ENCODE data around the gene FUBP1. TPM values are rescaled to one million over a fixed set of nuclear protein-coding genes. Genes with fewer than 3 reads are reported as not detected.
"Not testable (repeated sequence)": the region's sequence is repeated elsewhere in the genome, so short reads cannot be mapped to it uniquely, and the experiment has no call there.

FUBP1 gene
- total RNA-seq, 1 donor: 87.7 TPM

- TF ChIP-seq, protein P1, sequence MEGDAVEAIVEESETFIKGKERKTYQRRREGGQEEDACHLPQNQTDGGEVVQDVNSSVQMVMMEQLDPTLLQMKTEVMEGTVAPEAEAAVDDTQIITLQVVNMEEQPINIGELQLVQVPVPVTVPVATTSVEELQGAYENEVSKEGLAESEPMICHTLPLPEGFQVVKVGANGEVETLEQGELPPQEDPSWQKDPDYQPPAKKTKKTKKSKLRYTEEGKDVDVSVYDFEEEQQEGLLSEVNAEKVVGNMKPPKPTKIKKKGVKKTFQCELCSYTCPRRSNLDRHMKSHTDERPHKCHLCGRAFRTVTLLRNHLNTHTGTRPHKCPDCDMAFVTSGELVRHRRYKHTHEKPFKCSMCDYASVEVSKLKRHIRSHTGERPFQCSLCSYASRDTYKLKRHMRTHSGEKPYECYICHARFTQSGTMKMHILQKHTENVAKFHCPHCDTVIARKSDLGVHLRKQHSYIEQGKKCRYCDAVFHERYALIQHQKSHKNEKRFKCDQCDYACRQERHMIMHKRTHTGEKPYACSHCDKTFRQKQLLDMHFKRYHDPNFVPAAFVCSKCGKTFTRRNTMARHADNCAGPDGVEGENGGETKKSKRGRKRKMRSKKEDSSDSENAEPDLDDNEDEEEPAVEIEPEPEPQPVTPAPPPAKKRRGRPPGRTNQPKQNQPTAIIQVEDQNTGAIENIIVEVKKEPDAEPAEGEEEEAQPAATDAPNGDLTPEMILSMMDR (IDR thresholded peaks at IDR 0.05; ENCODE audit: insufficient read depth, low read length): no peak
- DNase-seq (ENCODE audit: low read depth): peak; percentile 35
- peak overlapping the region; percentile 1 for H3K4me3 ChIP-seq (ENCODE audit: low read depth, low read length)
Measured at GRCh38 chr1:78003070-78003746, 24.3 kb upstream of the FUBP1 start.

GRCh38 chr1:78000536-78000935 is 21.7 kb upstream of the FUBP1 start:
- DNase-seq (ENCODE audit: low read depth): not testable (repeated sequence)

DNA sequence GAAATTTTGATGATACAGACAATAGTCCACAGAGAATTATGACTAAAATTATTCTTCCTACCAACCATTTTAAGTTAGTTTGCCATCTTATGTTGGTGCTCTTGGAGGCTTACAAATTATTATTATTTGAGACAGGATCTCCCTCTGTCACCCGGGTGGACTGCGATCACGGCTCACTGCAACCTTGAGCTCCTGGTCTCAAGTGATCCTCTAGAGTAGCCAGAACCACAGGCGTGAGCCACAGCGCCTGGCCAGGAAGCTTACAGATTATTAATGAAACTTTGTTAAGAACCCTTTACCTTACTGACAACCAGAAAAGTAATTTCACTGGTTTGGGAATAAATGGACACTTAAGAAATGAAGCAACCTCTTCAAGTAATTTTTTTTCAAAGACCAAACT is 17.9 kb upstream of the FUBP1 start:
- TF ChIP-seq, protein P1 (IDR thresholded peaks at IDR 0.05; ENCODE audit: insufficient read depth, low read length): no peak
- H3K4me3 ChIP-seq (ENCODE audit: low read depth, low read length): no peak overlapping the region
- DNase-seq (ENCODE audit: low read depth): no peak

More at GRCh38 chr1:78000536-78000935, 21.7 kb upstream of the FUBP1 start:
- H3K4me3 ChIP-seq (ENCODE audit: low read depth, low read length): not testable (repeated sequence)

DNA sequence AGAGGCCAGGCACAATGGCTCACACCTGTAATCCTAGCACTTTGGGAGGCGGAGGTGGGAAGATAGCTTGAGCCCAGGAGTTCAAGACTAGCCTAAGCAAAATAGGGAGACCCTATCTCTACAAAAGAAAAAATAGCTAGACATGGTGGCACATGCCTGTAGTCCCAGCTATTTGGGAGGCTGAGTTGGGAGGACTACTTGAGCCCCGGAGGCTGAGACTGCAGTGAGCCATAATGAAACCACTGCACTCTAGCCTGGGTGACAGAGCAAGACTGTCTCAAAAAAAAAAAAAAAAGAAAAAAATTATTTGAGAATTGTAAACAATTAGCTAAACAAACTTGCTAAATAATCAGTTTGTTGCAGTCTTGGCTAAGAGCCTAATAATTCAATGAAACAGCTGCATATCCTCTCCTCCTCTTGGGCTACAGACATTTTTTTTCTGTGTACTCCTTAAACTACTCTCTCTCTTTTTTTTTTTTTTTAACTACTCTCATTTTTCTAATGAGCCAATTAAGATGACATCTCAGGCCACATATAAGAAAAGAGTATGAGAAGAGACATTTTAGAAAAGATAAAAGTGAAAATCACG is 15.3 kb upstream of the FUBP1 start:
- TF ChIP-seq, protein P1 (IDR thresholded peaks at IDR 0.05; ENCODE audit: insufficient read depth, low read length): no peak
- no peak for DNase-seq (ENCODE audit: low read depth)
- H3K4me3 ChIP-seq (ENCODE audit: low read depth, low read length): no peak overlapping the region

- H3K4me3 ChIP-seq (ENCODE audit: low read depth, low read length): no peak overlapping the region
- TF ChIP-seq, protein P1 (IDR thresholded peaks at IDR 0.05; ENCODE audit: insufficient read depth, low read length): no peak
- no peak for DNase-seq (ENCODE audit: low read depth)
Measured at GRCh38 chr1:77991638-77992037, 12.8 kb upstream of the FUBP1 start.

GRCh38 chr1:77990629-77991204 is 11.8 kb upstream of the FUBP1 start:
- DNase-seq (ENCODE audit: low read depth): no peak
- TF ChIP-seq, protein P1 (IDR thresholded peaks at IDR 0.05; ENCODE audit: insufficient read depth, low read length): no peak
- no peak overlapping the region for H3K4me3 ChIP-seq (ENCODE audit: low read depth, low read length)

GRCh38 chr1:77989744-77990143 is 10.9 kb upstream of the FUBP1 start:
- TF ChIP-seq, protein P1 (IDR thresholded peaks at IDR 0.05; ENCODE audit: insufficient read depth, low read length): no peak
- H3K4me3 ChIP-seq (ENCODE audit: low read depth, low read length): no peak overlapping the region
- no peak for DNase-seq (ENCODE audit: low read depth)

Data from fibroblast of the aortic adventitia (primary cell).